Heart right ventricle (tissue), 16 donors: ENCODE measurements around the gene CHST15. TPM values are rescaled to one million over a fixed set of nuclear protein-coding genes. Genes with fewer than 3 reads are reported as not detected.
A peak's percentile ranks its signal among the peaks of the same experiment; 100 is the strongest.

ENCODE experiments used
- ATAC-seq, 8 donors: fragments of 200-7000 bp; cut with Tn5 transposase; one replicate each; pipeline ENCODE4 v1.9.1; 2020; ENCODE audit warnings: mild to moderate bottlenecking in 8 of 8, moderate library complexity in 8 of 8, moderate number of reproducible peaks in 1 of 8
- DNase-seq, 2 donors: peaks; one replicate each; pipeline ENCODE4 v3.0.0-alpha.2; 2020
- H3K27ac ChIP-seq, 10 donors: fragments of 200-600 bp; sonication (generic) in 2 of 10; one replicate each; pipeline versions ENCODE4 v1.5.0 to v1.8.0; 2020 to 2022; ENCODE audit warnings: mild to moderate bottlenecking in 3 of 10
- H3K27me3 ChIP-seq, 7 donors: fragments of 200-600 bp; one replicate each; pipeline ENCODE4 v1.8.0; 2021 to 2022; ENCODE audit warnings: mild to moderate bottlenecking in 2 of 7
- H3K36me3 ChIP-seq, 9 donors: fragments of 200-600 bp; sonication (generic) in 1 of 9; one replicate each; pipeline versions ENCODE4 v1.5.0 to v1.8.0; 2020 to 2022; ENCODE audit warnings: mild to moderate bottlenecking in 2 of 9
- H3K4me1 ChIP-seq, 9 donors: fragments of 200-600 bp; sonication (generic) in 1 of 9; one replicate each; pipeline versions ENCODE4 v1.5.0 to v1.8.0; 2020 to 2022; ENCODE audit warnings: mild to moderate bottlenecking in 4 of 9
- H3K4me3 ChIP-seq, 10 donors: fragments of 200-600 bp; sonication (generic) in 2 of 10; one replicate each; pipeline versions ENCODE4 v1.5.0 to v1.8.0; 2020 to 2022; ENCODE audit warnings: mild to moderate bottlenecking in 7 of 10, moderate library complexity in 2 of 10
- H3K9me3 ChIP-seq, 11 donors: fragments of 200-600 bp in 10 of 11; sonication (generic) in 2 of 11; one replicate each; pipeline versions ENCODE4 v1.5.0 to v1.8.0; 2013 to 2022; ENCODE audit warnings: mild to moderate bottlenecking in 2 of 11, control low read depth in 1 of 11, moderate library complexity in 1 of 11
- CTCF ChIP-seq, 9 donors: fragments of 200-600 bp; sonication (generic) in 2 of 9; IDR thresholded peaks; one replicate each; pipeline versions ENCODE4 v1.5.0 to v1.8.0; 2021 to 2022; ENCODE audit warnings: antibody characterized with exemption in 9 of 9, mild to moderate bottlenecking in 5 of 9, moderate library complexity in 1 of 9
- WGBS, 2 donors: extraction: QIAGEN DNeasy Blood & Tissue Kit; methylation state at CpG; one replicate each; pipeline ENCODE4 v1.1.7; 2013; ENCODE audit warnings: inconsistent platforms in 1 of 2; 5-methylcytosine and 5-hydroxymethylcytosine counted together
- intact Hi-C, 10 donors: fragments of 100-400 bp; cut with DNase I; formaldehyde crosslinking; loops; one replicate each; pipeline versions ENCODE4 v1.11.1 to v1.14.2; 2022
- polyA plus RNA-seq, 2 donors: library from polyadenylated mRNA; stranded (reverse); fragments of 200-250 nt; gene quantifications; one replicate each; pipeline ENCODE4 v1.2.3, GENCODE V29; 2013
- total RNA-seq, 10 donors: library from RNA; stranded (reverse); fragmentation: NEBNext Ultra II Directional in 3 of 10; extraction: Animal tissue kit (Norgen Biotek cat#: 25700) in 3 of 10; gene quantifications; one replicate each; pipeline versions ENCODE4 v1.2.1 to v1.2.4, GENCODE V29; 2021 to 2023
- donor health status: Arrhythmogenic right ventricular cardiomyopathy.
- donor health status: ischemic (EF 13 %, LVEDD 7.1; RV severe dilation, severe dysfunction).
- donor health status: healthy with polysubstance abuse.
- donor health status: DM: no; HTN: yes; CAD: no.
- donor health status: DM: no; HTN: no; CAD: no.
- donor health status: ischemic (EF 25% LVEDD 6.9; RV normal size, moderate dysfunction).
- donor health status: ischemic (EF 25% LVEDD 5.7; RV mildly dilated, moderate dysfunction).
- donor health status: healthy.
- donor health status: DM: yes; HTN: yes; CAD: no.
- donor health status: Ischemic cardiomyopathy.
- donor health status: ischemic (EF 35%, LVEDD 5.7; RV mildly dilated, moderate dysfunction).
- donor health status: nonischemic (EF 11% LVEDD 7.7; RV severe dilation, severe dysfunction).
- donor health status: DM: yes; HTN: yes; CAD: no.
- donor health status: PGD.
- donor health status: ischemic (EF 29% LVEDD 5.4; RV normal size, mild dysfunction).
- donor health status: nonischemic (EF 23%, LVEDD 6.1; RV moderate dilation, normal function).

CHST15 gene
- total and polyA plus RNA-seq, 12 donors, result 1.3 to 16.7 (median 4.8) TPM

GRCh38 chr10:123997486-123998196 lies 95.8 kb downstream of the CHST15 start:
- Histone ChIP-seq H3K27ac (peak overlapping the region in 2 of 10 donors; percentile 9 to 84), H3K9me3 (no peaks in the 10 kb centered on the region), H3K27me3 (peaks cover 0 to 32% (median 28%) of the 10 kb centered on the region in 7 donors), H3K4me3 (no peak overlapping the region), H3K4me1 (peaks cover 0 to 63% (median 17%) of the 10 kb centered on the region in 9 donors), H3K36me3 (no peaks in the 10 kb centered on the region)
- 68% methylated on average over 7 of the region's 7 CpGs for WGBS, 2 donors
- no peak for TF ChIP-seq CTCF (IDR thresholded peaks at IDR 0.05)
- DNase-seq (no peak), ATAC-seq (peak in 5 of 8 donors; percentile 27 to 44 (median 34))
- intact Hi-C loops, result loop anchor here in 8 of 10 donors (1.0 to 10.0 kb wide), 4 partner anchors 95 to 392 kb away; partner anchors contain the start of gene CHST15 (in 1 of the 8)

- intact Hi-C loops, result loop anchor here in 8 of 10 donors (1.0 to 10.0 kb wide), 4 partner anchors 95 to 392 kb away; partner anchors contain the start of gene CHST15 (in 1 of the 8)
Measured at GRCh38 chr10:123997013-123997412, 96.4 kb downstream of the CHST15 start.

GRCh38 chr10:123996302-123996701 lies 97.1 kb downstream of the CHST15 start:
- no peaks in the 10 kb centered on the region for H3K36me3 ChIP-seq
- DNase-seq (no peak), ATAC-seq (no peak)
- peaks cover 8 to 46% (median 41%) of the 10 kb centered on the region in 7 donors for H3K27me3 ChIP-seq
- 74 to 78% methylated on average over 7 of the region's 7 CpGs for WGBS, 2 donors
- H3K27ac ChIP-seq, result peak overlapping the region in 1 of 10 donors; percentile 84
- H3K9me3 ChIP-seq, result no peaks in the 10 kb centered on the region
- no peak overlapping the region for H3K4me3 ChIP-seq
- peaks cover 0 to 55% (median 17%) of the 10 kb centered on the region in 9 donors for H3K4me1 ChIP-seq
- TF ChIP-seq CTCF (IDR thresholded peaks at IDR 0.05), result no peak
- intact Hi-C loops, result loop anchor here in 7 of 10 donors (5.0 to 10.0 kb wide), 3 partner anchors 96 to 268 kb away; partner anchors contain the start of gene CHST15 (in 1 of the 7)

More at GRCh38 chr10:123997013-123997412, 96.4 kb downstream of the CHST15 start:
- WGBS, 2 donors, result 89 to 93% methylated on average over 6 of the region's 6 CpGs
- no peaks in the 10 kb centered on the region for H3K36me3 ChIP-seq
- no peak for TF ChIP-seq CTCF (IDR thresholded peaks at IDR 0.05)
- H3K9me3 ChIP-seq, result no peaks in the 10 kb centered on the region
- ATAC-seq (no peak), DNase-seq (no peak)
- peak overlapping the region in 2 of 10 donors; percentile 9 to 84 for H3K27ac ChIP-seq
- peaks cover 4 to 38% (median 34%) of the 10 kb centered on the region in 7 donors for H3K27me3 ChIP-seq
- peaks cover 0 to 62% (median 17%) of the 10 kb centered on the region in 9 donors for H3K4me1 ChIP-seq
- no peak overlapping the region for H3K4me3 ChIP-seq

DNA sequence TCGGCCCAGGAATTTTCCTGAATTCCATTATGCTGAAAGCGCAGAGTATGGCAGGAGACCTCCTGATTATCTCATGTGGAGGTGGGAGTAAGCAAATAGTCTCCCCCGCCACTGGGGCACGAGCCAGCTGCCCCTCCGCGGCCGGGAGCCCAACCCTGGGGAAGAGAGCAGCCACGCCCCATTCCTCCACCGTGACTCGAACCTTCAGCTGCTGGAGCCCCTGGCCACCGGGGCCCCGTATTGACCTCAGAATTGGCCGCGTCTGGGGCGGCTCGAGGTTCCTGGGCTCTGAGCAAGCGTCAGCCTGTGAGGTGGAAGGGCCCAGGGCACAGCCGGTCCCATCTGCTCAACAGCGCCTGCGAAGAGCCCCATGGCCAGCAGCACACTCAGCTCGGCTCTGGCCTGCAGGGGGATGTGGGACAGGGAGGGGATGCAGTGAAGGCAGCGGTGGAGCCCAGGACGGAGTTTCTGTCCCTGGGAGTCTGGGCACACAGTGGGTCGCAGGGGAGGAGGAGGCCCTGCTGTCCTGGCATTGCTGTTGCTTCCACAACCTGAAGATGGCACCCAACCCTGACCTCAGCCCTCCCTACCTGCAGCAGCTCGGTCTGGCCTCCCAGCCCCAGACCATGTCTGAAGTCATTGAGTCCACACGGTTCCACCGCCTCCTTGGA lies 97.8 kb downstream of the CHST15 start:
- H3K27ac ChIP-seq, result peak overlapping the region in 1 of 10 donors; percentile 84
- WGBS, 2 donors, result 8 to 10% methylated on average over 26 to 27 of the region's 27 CpGs
- ATAC-seq (peak; percentile 36 to 72 (median 64)), DNase-seq (peak; percentile 38 to 39)
- peak in 7 of 9 donors; percentile 30 to 61 (median 51) for TF ChIP-seq CTCF (IDR thresholded peaks at IDR 0.05)
- no peaks in the 10 kb centered on the region for H3K9me3 ChIP-seq
- no peaks in the 10 kb centered on the region for H3K36me3 ChIP-seq
- peak overlapping the region in 7 of 10 donors; percentile 8 to 40 (median 22) for H3K4me3 ChIP-seq
- H3K4me1 ChIP-seq, result peaks cover 0 to 48% (median 17%) of the 10 kb centered on the region in 9 donors
- intact Hi-C loops, result loop anchor here in 8 of 10 donors (2.0 to 10.0 kb wide), 5 partner anchors 97 to 395 kb away; partner anchors contain the start of gene CHST15 (in 1 of the 8)
- H3K27me3 ChIP-seq, result peaks cover 12 to 53% (median 48%) of the 10 kb centered on the region in 7 donors
